GM13977 (cell line): Measurements from ENCODE around the gene CALU.

ENCODE experiments used
- DNase-seq: peaks from one replicate; pipeline ENCODE4 v3.0.0; 2012; ENCODE audit warnings: low spot score
- CTCF ChIP-seq: IDR thresholded peaks from 2 replicates; pipeline ENCODE4 v1.5.1; 2012; ENCODE audit warnings: mild to moderate bottlenecking, control low read depth; ENCODE audit not compliant: insufficient read depth; ENCODE audit errors: extremely low read depth, missing control alignments
- in situ Hi-C: fragments of 300-500 bp; cut with MboI; formaldehyde crosslinking; loops from one replicate; pipeline ENCODE4 v1.12.0; 2022; ENCODE audit warnings: low sequenced_read_pairs, low pct_unique_long_range_greater_than_20kb, mixed read lengths, inconsistent platforms; ENCODE audit not compliant: unreplicated experiment

Gene CALU

GRCh38 chr7:128739048-128739962 lies at the start of gene CALU:
CALU (plus strand) TSS chr7:128739359; CDS start chr7:128748584, 9,225 bp downstream.
- peak; percentile 99 for DNase-seq
- in situ Hi-C loops = no loop called here
- TF ChIP-seq CTCF = no peak

- no peak for DNase-seq
- in situ Hi-C loops = no loop called here
These were observed 47.9 kb upstream of the CALU start for GRCh38 chr7:128691227-128691626.

GRCh38 chr7:128692623-128693270 lies 46.4 kb upstream of the CALU start:
- no peak for TF ChIP-seq CTCF
- no peak for DNase-seq
- in situ Hi-C loops = no loop called here

More at GRCh38 chr7:128691227-128691626, 47.9 kb upstream of the CALU start:
- no peak for TF ChIP-seq CTCF

- DNase-seq = no peak
- no peak for TF ChIP-seq CTCF
- in situ Hi-C loops = no loop called here
These were observed 45.7 kb upstream of the CALU start for GRCh38 chr7:128693373-128694015.

- no peak for DNase-seq
- in situ Hi-C loops = no loop called here
- TF ChIP-seq CTCF = no peak
These were observed 44.4 kb upstream of the CALU start for GRCh38 chr7:128694738-128695137.

- peak; percentile 70 for DNase-seq
- in situ Hi-C loops = no loop called here
- TF ChIP-seq CTCF = peak; percentile 16
These were observed 41.8 kb upstream of the CALU start for GRCh38 chr7:128697302-128697905.
